ENCODE measurements around the gene IFI6.

DNA sequence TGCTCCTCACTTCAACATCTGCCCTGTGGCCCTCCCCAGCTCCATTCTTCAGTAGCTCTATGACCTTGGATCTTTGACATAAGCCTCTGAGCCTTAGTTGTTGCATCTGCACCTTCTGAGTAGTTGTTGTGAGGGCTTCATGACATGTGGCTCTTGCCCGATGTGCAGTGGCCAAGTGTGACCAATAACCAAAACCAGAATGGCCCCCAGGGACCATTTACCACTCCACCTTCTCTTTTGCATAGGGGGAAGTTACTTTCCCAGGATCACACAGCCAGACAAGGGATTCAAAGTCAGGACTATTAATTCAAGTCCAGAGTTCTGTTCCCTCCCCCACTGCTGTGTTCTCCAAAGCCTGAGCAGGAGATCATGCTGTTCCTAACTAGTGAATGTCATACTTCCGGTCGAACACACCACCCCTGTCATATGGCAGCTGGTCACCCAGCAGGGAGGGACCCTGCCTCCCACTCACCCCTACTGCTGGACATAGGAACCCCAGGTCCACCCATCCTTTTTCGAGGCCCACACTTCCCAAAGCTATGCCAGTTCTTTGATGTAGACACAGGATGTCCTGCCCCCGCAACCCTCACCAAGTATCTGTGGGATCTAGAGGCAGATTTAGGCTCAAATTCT, 41.0 kb downstream of the IFI6 start:
- TF ChIP-seq, protein P1, sequence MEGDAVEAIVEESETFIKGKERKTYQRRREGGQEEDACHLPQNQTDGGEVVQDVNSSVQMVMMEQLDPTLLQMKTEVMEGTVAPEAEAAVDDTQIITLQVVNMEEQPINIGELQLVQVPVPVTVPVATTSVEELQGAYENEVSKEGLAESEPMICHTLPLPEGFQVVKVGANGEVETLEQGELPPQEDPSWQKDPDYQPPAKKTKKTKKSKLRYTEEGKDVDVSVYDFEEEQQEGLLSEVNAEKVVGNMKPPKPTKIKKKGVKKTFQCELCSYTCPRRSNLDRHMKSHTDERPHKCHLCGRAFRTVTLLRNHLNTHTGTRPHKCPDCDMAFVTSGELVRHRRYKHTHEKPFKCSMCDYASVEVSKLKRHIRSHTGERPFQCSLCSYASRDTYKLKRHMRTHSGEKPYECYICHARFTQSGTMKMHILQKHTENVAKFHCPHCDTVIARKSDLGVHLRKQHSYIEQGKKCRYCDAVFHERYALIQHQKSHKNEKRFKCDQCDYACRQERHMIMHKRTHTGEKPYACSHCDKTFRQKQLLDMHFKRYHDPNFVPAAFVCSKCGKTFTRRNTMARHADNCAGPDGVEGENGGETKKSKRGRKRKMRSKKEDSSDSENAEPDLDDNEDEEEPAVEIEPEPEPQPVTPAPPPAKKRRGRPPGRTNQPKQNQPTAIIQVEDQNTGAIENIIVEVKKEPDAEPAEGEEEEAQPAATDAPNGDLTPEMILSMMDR (conservative IDR thresholded peaks at IDR 0.05; ENCODE audit: low read depth, low read length): no peak
- TF ChIP-seq EZH2 (IDR thresholded peaks at IDR 0.05; ENCODE audit: borderline replicate concordance, low read depth, low read length, poor library complexity, severe bottlenecking): no peak
